Panc1 (cell line): ENCODE data around the gene ITPRIPL2. TPM values are rescaled to one million over a fixed set of nuclear protein-coding genes. Genes with fewer than 3 reads are reported as not detected.

Source experiments
- ATAC-seq: fragments of 200-7000 bp; cut with Tn5 transposase; 2 replicates; pipeline ENCODE4 v1.9.1; 2020; ENCODE audit warnings: mild to moderate bottlenecking, moderate library complexity
- BruUV-seq: library from RNA; stranded (reverse); fragments of 400-500 nt; replicated peaks from 2 replicates; lab custom pipeline; 2021; lab: Mats Ljungman, UMichigan
- CTCF ChIA-PET: fragments of 300-600 bp; sonication (Branson Sonifier 250); formaldehyde crosslinking; loops from one replicate; lab custom pipeline; 2022; ENCODE audit warnings: antibody characterized with exemption; lab: Charles Lee
- POLR2A ChIA-PET: fragments of 300-600 bp; sonication (Branson Sonifier 250); formaldehyde crosslinking; loops from one replicate; lab custom pipeline; 2022; ENCODE audit warnings: antibody characterized with exemption; lab: Charles Lee
- DNase-seq: peaks from one replicate; pipeline ENCODE4 v3.0.0-alpha.2; 2010; ENCODE audit warnings: low read depth, low spot score
- H3K27ac ChIP-seq: 2 replicates; pipeline ENCODE4 v1.5.1; 2011; ENCODE audit warnings: mild to moderate bottlenecking, low read length, inconsistent platforms
- H3K27me3 ChIP-seq: fragments of 200-500 bp; sonication (Bioruptor generic); 2 replicates; pipeline ENCODE4 v1.6.0; 2014; ENCODE audit warnings: low read length, inconsistent platforms; ENCODE audit not compliant: control insufficient read depth, insufficient read depth
- H3K36me3 ChIP-seq: fragments of 200-500 bp; sonication (Bioruptor generic); 2 replicates; pipeline ENCODE4 v1.5.1; 2014; ENCODE audit warnings: inconsistent platforms, mild to moderate bottlenecking, low read length, moderate library complexity; ENCODE audit not compliant: control insufficient read depth, insufficient read depth
- H3K4me1 ChIP-seq: 2 replicates; pipeline ENCODE4 v1.5.1; 2011; ENCODE audit warnings: inconsistent platforms, mild to moderate bottlenecking, low read length, moderate library complexity; ENCODE audit not compliant: control insufficient read depth, insufficient read depth
- H3K4me3 ChIP-seq, 2 experiments: 2 replicates each; pipeline ENCODE4 v1.5.1; 2011 to 2012; ENCODE audit warnings: low read depth in 2 of 2, low read length in 2 of 2, mild to moderate bottlenecking in 2 of 2, inconsistent platforms in 1 of 2, moderate library complexity in 1 of 2
- H3K9me3 ChIP-seq: fragments of 200-500 bp; sonication (Bioruptor generic); 2 replicates; pipeline ENCODE4 v1.5.1; 2014; ENCODE audit warnings: low read depth, mild to moderate bottlenecking, inconsistent platforms, low read length, moderate library complexity; ENCODE audit not compliant: control insufficient read depth, insufficient read depth
- POLR2AphosphoS5 ChIP-seq: IDR thresholded peaks from 2 replicates; pipeline ENCODE4 v1.6.1; 2012; ENCODE audit warnings: mild to moderate bottlenecking, low read depth, low read length, moderate library complexity
- REST ChIP-seq, 2 experiments: IDR thresholded peaks; 2 replicates each; pipeline ENCODE4 v1.6.1; 2011 to 2012; ENCODE audit warnings: low read depth in 2 of 2, control low read depth in 1 of 2, low read length in 1 of 2, mild to moderate bottlenecking in 1 of 2, moderate library complexity in 1 of 2; ENCODE audit not compliant: insufficient read depth in 1 of 2
- SIN3A ChIP-seq: IDR thresholded peaks from 2 replicates; pipeline ENCODE4 v1.6.1; 2012; ENCODE audit warnings: low read depth, mild to moderate bottlenecking, low read length, moderate library complexity, borderline replicate concordance; ENCODE audit not compliant: insufficient read depth
- TCF7L2 ChIP-seq: IDR thresholded peaks from 2 replicates; pipeline ENCODE4 v1.6.1; 2011; ENCODE audit warnings: mild to moderate bottlenecking, low read depth, low read length, inconsistent platforms
- in situ Hi-C: cut with HindIII; loops from 2 replicates; pipeline ENCODE4 v1.10.0; 2016; ENCODE audit warnings: low sequenced_read_pairs, low pct_unique_long_range_greater_than_20kb
- intact Hi-C: fragments of 100-400 bp; cut with micrococcal nuclease; formaldehyde crosslinking; loops from one replicate; pipeline ENCODE4 v1.10.0; 2022; ENCODE audit not compliant: unreplicated experiment
- total RNA-seq: library from RNA; stranded (reverse); gene quantifications from one replicate; pipeline ENCODE4 v1.2.1, GENCODE V29; 2021; ENCODE audit not compliant: unreplicated experiment
- TF ChIP-seq, protein P1 (sequence below): fragments of 450-650 bp; IDR thresholded peaks from 2 replicates; pipeline ENCODE4 v1.5.1; 2017; ENCODE audit warnings: mild to moderate bottlenecking

Gene ITPRIPL2
- total RNA-seq, 1 experiment from 2014 or later = 83.2 TPM

- Histone ChIP-seq H3K9me3 (peaks cover 3% of the 10 kb centered on the region; the same call in 1 of the 2 replicates), H3K4me1 (peaks cover 12% of the 10 kb centered on the region), H3K4me3 (no peak overlapping the region), H3K27me3 (no peaks in the 10 kb centered on the region), H3K27ac (no peak overlapping the region), H3K36me3 (no peaks in the 10 kb centered on the region)
- no peak for ATAC-seq
- CTCF ChIA-PET = no interaction called here
- no peak for TF ChIP-seq SIN3A
- no peak for TF ChIP-seq REST (IDR thresholded peaks at IDR 0.05; ENCODE audit: insufficient read depth in 1 of 2, low read depth in 2 of 2, low read length in 1 of 2)
- no peak for TF ChIP-seq POLR2AphosphoS5
- TF ChIP-seq, protein P1, sequence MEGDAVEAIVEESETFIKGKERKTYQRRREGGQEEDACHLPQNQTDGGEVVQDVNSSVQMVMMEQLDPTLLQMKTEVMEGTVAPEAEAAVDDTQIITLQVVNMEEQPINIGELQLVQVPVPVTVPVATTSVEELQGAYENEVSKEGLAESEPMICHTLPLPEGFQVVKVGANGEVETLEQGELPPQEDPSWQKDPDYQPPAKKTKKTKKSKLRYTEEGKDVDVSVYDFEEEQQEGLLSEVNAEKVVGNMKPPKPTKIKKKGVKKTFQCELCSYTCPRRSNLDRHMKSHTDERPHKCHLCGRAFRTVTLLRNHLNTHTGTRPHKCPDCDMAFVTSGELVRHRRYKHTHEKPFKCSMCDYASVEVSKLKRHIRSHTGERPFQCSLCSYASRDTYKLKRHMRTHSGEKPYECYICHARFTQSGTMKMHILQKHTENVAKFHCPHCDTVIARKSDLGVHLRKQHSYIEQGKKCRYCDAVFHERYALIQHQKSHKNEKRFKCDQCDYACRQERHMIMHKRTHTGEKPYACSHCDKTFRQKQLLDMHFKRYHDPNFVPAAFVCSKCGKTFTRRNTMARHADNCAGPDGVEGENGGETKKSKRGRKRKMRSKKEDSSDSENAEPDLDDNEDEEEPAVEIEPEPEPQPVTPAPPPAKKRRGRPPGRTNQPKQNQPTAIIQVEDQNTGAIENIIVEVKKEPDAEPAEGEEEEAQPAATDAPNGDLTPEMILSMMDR = no peak
- TF ChIP-seq TCF7L2 = no peak
- intact Hi-C loops (no loop called here), in situ Hi-C loops (no loop called here)
- no TSS peak for BruUV-seq
- DNase-seq = no peak
- POLR2A ChIA-PET = interaction anchor here (0.6 kb wide), 1 partner anchor 9 kb away, joined by 4 read pairs; no protein-coding TSS in a partner anchor
These were observed 29.3 kb downstream of the ITPRIPL2 start for GRCh38 chr16:19142939-19143598.

- intact Hi-C loops = no loop called here
- in situ Hi-C loops = no loop called here
- DNase-seq = no peak
- H3K9me3 ChIP-seq = peaks cover 3% of the 10 kb centered on the region; the same call in 1 of the 2 replicates
- ATAC-seq = no peak
- no peaks in the 10 kb centered on the region for H3K36me3 ChIP-seq
- ChIA-PET CTCF (no interaction called here), POLR2A (no interaction called here)
- 0 out of 2 replicates have a peak, but pooled peaks cover under 1% of the 10 kb centered on the region for H3K27me3 ChIP-seq
- no peak for TF ChIP-seq POLR2AphosphoS5
- TF ChIP-seq, protein P1 = no peak
- no peak for TF ChIP-seq TCF7L2
- TF ChIP-seq REST (IDR thresholded peaks at IDR 0.05; ENCODE audit: insufficient read depth in 1 of 2, low read depth in 2 of 2, low read length in 1 of 2) = no peak
- TF ChIP-seq SIN3A = no peak
- H3K4me3 ChIP-seq = no peak overlapping the region
- peaks cover 11% of the 10 kb centered on the region for H3K4me1 ChIP-seq
- BruUV-seq = no TSS peak
- H3K27ac ChIP-seq = no peak overlapping the region
These were observed 29.8 kb downstream of the ITPRIPL2 start for GRCh38 chr16:19143599-19143956.
